GM21528 (cell line): ENCODE data around the gene PTCD1.

Experiments used
- ATAC-seq: cut with Tn5 transposase; IDR thresholded peaks from one replicate; pipeline ENCODE4 v1.9.1; 2021; ENCODE audit warnings: mild to moderate bottlenecking, moderate library complexity; ENCODE audit not compliant: unreplicated experiment, low FRiP score

The PTCD1 gene

GRCh38 chr7:99372275-99373090 is 66.1 kb downstream of the PTCD1 start:
- ATAC-seq, result no peak

- no peak for ATAC-seq
These were observed 67.2 kb downstream of the PTCD1 start for GRCh38 chr7:99371376-99371920.

GRCh38 chr7:99369767-99370391 is 68.7 kb downstream of the PTCD1 start:
- ATAC-seq, result no peak

- ATAC-seq, result no peak
These were observed 69.7 kb downstream of the PTCD1 start for GRCh38 chr7:99368750-99369389.
